ENCODE results near the gene HOOK2. TPM values are rescaled to one million over a fixed set of nuclear protein-coding genes. Genes with fewer than 3 reads are reported as not detected.

HOOK2 gene
- total and polyA plus RNA-seq, 7 experiments from 2014 or later, result 4.0 to 37.5 (median 20.1) TPM

DNA sequence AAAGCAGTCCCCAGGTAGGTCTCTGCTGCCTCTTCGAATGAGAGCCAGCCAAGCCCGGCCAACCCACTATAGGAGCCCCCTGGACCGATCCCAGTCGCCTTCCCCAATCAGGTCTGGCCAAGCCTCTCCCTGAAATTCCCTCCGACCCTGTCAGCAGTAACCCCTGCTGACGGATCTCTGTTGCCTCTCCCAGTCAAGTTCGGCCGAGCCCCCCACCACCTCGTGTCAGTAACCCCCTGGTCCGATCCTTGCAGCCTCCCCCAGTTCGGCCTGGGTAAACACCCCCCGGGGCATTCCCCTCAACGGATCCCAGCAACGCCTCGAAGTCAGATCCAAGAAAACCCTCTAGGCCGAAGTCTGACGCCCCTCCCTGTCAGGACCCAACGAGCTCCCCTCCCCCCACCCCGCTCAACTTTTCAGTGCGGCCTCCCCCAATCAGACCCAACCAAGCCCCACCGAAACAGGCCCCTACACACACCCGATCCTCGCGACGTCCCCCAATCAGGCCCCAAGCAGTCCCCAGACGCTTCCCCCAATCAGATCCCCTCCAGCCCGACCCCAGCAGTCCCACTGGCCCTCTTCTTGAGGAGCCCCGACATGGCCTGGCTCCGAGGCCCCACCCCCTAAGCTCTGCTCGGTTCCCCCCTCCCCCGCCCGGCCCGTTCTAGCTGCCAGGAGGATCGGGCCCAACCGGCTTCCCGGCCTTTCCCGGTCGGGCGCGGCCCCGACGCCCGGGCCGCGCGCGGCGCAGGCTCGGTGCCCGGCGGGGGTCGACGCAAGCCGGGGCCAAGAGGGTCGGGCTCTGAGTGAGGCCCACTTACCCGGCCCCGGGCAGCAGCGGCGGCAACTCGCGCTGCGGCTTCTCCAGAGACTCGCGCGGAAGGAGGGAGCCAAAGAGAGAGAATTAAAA lies 53.4 kb downstream of the HOOK2 start:
- Histone ChIP-seq H3K4me1 (ENCODE audit: control insufficient read depth in 2 of 2, insufficient read depth in 2 of 2, low read length in 2 of 2) (peaks cover 11 to 16% of the 10 kb centered on the region in 2 donors), H3K9me3 (ENCODE audit: control insufficient read depth in 2 of 3, low read length in 3 of 3) (no peaks in the 10 kb centered on the region), H3K36me3 (ENCODE audit: control insufficient read depth in 2 of 3, insufficient read depth in 3 of 3, low read length in 3 of 3) (peaks cover 0 to 10% (median 3%) of the 10 kb centered on the region in 3 experiments), H3K27ac (ENCODE audit: low read depth, low read length) (peak overlapping the region; percentile 85), H3K27me3 (ENCODE audit: control insufficient read depth in 2 of 2, insufficient read depth in 2 of 2, low read length in 2 of 2) (no peaks in the 10 kb centered on the region), H3K4me3 (ENCODE audit: low read length) (peak overlapping the region; percentile 71)
- ChIA-PET CTCF (interaction anchor here (0.6 to 3.1 kb wide), 4 partner anchors 10 to 38 kb away, joined by 3 to 13 read pairs (median 7); partner anchors contain the start of gene TRIR), POLR2A (interaction anchor here (0.7 to 6.0 kb wide), 10 partner anchors 12 to 146 kb away, joined by 3 to 129 read pairs (median 5); partner anchors contain the start of genes FBXW9, GET3, JUNB and RNASEH2A)
- Mint-ChIP-seq H3K36me3 (peaks cover 0 to 16% (median 0%) of the 10 kb centered on the region in 5 donors), H3K9me3 (peaks cover 0 to 1% (median 0%) of the 10 kb centered on the region in 11 donors), H3K4me1 (peaks cover 20 to 43% (median 38%) of the 10 kb centered on the region in 7 donors), H3K27ac (peak overlapping the region; percentile 90 to 97 (median 95)), H3K27me3 (peaks cover 0 to 2% (median 0%) of the 10 kb centered on the region in 5 donors), H3K4me3 (peak overlapping the region; percentile 91 to 96 (median 94))
- DNase-seq, result peak in 4 of 9 donors; percentile 30 to 57 (median 54)
- intact Hi-C loops (cut with micrococcal nuclease), result loop anchor here (1.0 to 5.0 kb wide), 9 partner anchors 12 to 215 kb away; partner anchors contain the start of genes CALR (in 2 of the 2), DHPS (in 2 of the 2), FBXW9 (in 2 of the 2) and TRIR (in 2 of the 2)
- peak; percentile 50 for ATAC-seq

GRCh38 chr19:12720851-12721655 lies 54.3 kb downstream of the HOOK2 start:
- CTCF ChIA-PET, result interaction anchor here (0.6 to 3.1 kb wide), 6 partner anchors 13 to 117 kb away, joined by 3 to 13 read pairs (median 3); partner anchors contain the start of gene TRIR
- peak overlapping the region; percentile 88 to 97 (median 93) for H3K27ac Mint-ChIP-seq
- DNase-seq, result peak in 3 of 9 donors; percentile 22 to 40 (median 24)
- Histone ChIP-seq H3K4me3 (ENCODE audit: low read length) (peak overlapping the region; percentile 71), H3K27me3 (ENCODE audit: control insufficient read depth in 2 of 2, insufficient read depth in 2 of 2, low read length in 2 of 2) (no peaks in the 10 kb centered on the region), H3K27ac (ENCODE audit: low read depth, low read length) (peak overlapping the region; percentile 85), H3K4me1 (ENCODE audit: control insufficient read depth in 2 of 2, insufficient read depth in 2 of 2, low read length in 2 of 2) (peaks cover 11 to 16% of the 10 kb centered on the region in 2 donors), H3K9me3 (ENCODE audit: control insufficient read depth in 2 of 3, low read length in 3 of 3) (no peaks in the 10 kb centered on the region), H3K36me3 (ENCODE audit: control insufficient read depth in 2 of 3, insufficient read depth in 3 of 3, low read length in 3 of 3) (peaks cover 0 to 16% (median 3%) of the 10 kb centered on the region in 3 experiments)
- ATAC-seq, result no peak
- peaks cover 0 to 1% (median 0%) of the 10 kb centered on the region in 11 donors for H3K9me3 Mint-ChIP-seq
- peaks cover 0 to 2% (median 0%) of the 10 kb centered on the region in 5 donors for H3K27me3 Mint-ChIP-seq
- H3K36me3 Mint-ChIP-seq, result peaks cover 0 to 16% (median 4%) of the 10 kb centered on the region in 5 donors
- POLR2A ChIA-PET, result interaction anchor here (0.9 to 6.0 kb wide), 10 partner anchors 13 to 110 kb away, joined by 3 to 129 read pairs (median 6); partner anchors contain the start of genes FBXW9, GET3, JUNB and RNASEH2A
- peak overlapping the region; percentile 86 to 96 (median 94) for H3K4me3 Mint-ChIP-seq
- peaks cover 24 to 43% (median 39%) of the 10 kb centered on the region in 7 donors for H3K4me1 Mint-ChIP-seq
- intact Hi-C loops (cut with micrococcal nuclease), result loop anchor here (5.0 kb wide), 5 partner anchors 39 to 216 kb away; partner anchors contain the start of genes CALR (in 2 of the 2), DHPS (in 1 of the 2), MAN2B1 (in 1 of the 2) and WDR83 (in 1 of the 2)

DNA sequence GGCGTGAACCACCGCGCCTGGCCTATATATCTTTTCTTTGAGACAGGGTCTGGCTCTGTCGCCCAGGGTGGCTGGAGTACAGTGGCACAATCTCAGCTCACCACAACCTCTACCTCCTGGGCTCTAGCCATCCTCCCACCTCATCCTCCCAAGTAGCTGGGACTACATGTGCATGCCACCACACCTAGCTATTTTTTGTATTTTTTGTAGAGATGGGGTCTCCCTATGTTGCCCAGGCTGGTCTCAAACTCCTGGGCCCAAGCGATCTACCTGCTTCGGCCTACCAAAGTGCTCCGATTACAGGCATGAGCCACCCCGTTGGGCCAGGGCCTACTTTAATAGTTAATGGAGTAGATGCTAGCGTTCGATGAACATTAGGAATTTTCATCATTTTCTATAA lies 55.1 kb downstream of the HOOK2 start:
- peaks cover 0 to 1% (median 0%) of the 10 kb centered on the region in 11 donors for H3K9me3 Mint-ChIP-seq
- CTCF ChIA-PET, result interaction anchor here (0.6 to 1.2 kb wide), 5 partner anchors 25 to 344 kb away, joined by 3 to 7 read pairs (median 3); no protein-coding TSS in a partner anchor
- intact Hi-C loops (cut with micrococcal nuclease), result loop anchor here (5.0 kb wide), 5 partner anchors 38 to 217 kb away; partner anchors contain the start of genes CALR (in 2 of the 2), DHPS (in 1 of the 2), MAN2B1 (in 1 of the 2) and WDR83 (in 1 of the 2)

GRCh38 chr19:12715929-12716328 lies 59.4 kb downstream of the HOOK2 start:
- no peaks in the 10 kb centered on the region for H3K9me3 ChIP-seq (ENCODE audit: control insufficient read depth in 2 of 3, low read length in 3 of 3)
- Mint-ChIP-seq H3K27ac (peak overlapping the region in 1 of 9 donors; percentile 33), H3K4me1 (peaks cover 7 to 24% (median 14%) of the 10 kb centered on the region in 7 donors), H3K36me3 (peaks cover 0 to 39% (median 4%) of the 10 kb centered on the region in 5 donors), H3K9me3 (no peaks in the 10 kb centered on the region), H3K4me3 (no peak overlapping the region), H3K27me3 (no peaks in the 10 kb centered on the region)
- no peak overlapping the region for H3K4me3 ChIP-seq (ENCODE audit: low read length)
- ATAC-seq, result no peak
- no peaks in the 10 kb centered on the region for H3K27me3 ChIP-seq (ENCODE audit: control insufficient read depth in 2 of 2, insufficient read depth in 2 of 2, low read length in 2 of 2)
- intact Hi-C loops (cut with micrococcal nuclease), result no loop called here
- no peak for DNase-seq
- no peak overlapping the region for H3K27ac ChIP-seq (ENCODE audit: low read depth, low read length)
- peaks cover 4 to 6% of the 10 kb centered on the region in 2 donors for H3K4me1 ChIP-seq (ENCODE audit: control insufficient read depth in 2 of 2, insufficient read depth in 2 of 2, low read length in 2 of 2)
- H3K36me3 ChIP-seq (ENCODE audit: control insufficient read depth in 2 of 3, insufficient read depth in 3 of 3, low read length in 3 of 3), result peaks cover 0 to 53% (median 7%) of the 10 kb centered on the region in 3 experiments
- POLR2A ChIA-PET, result interaction anchor here (1.5 to 1.6 kb wide), 2 partner anchors 17 to 76 kb away, joined by 4 to 6 read pairs; no protein-coding TSS in a partner anchor
- CTCF ChIA-PET, result interaction anchor here (0.8 to 2.7 kb wide), 4 partner anchors 18 to 142 kb away, joined by 3 to 10 read pairs (median 4); partner anchors contain the start of gene TRIR

More for the DNA sequence above, 55.1 kb downstream of the HOOK2 start:
- Mint-ChIP-seq H3K36me3 (peaks cover 0 to 18% (median 4%) of the 10 kb centered on the region in 5 donors), H3K4me3 (peak overlapping the region; percentile 82 to 96 (median 87)), H3K27me3 (peaks cover 0 to 2% (median 0%) of the 10 kb centered on the region in 5 donors), H3K4me1 (peaks cover 24 to 45% (median 39%) of the 10 kb centered on the region in 7 donors), H3K27ac (peak overlapping the region; percentile 76 to 95 (median 87))
- POLR2A ChIA-PET, result interaction anchor here (0.6 to 6.0 kb wide), 8 partner anchors 14 to 795 kb away, joined by 3 to 129 read pairs (median 5); partner anchors contain the start of genes FBXW9, GET3, JUNB and RNASEH2A
- no peak for ATAC-seq
- no peak for DNase-seq
- H3K9me3 ChIP-seq (ENCODE audit: control insufficient read depth in 2 of 3, low read length in 3 of 3), result no peaks in the 10 kb centered on the region
- no peaks in the 10 kb centered on the region for H3K27me3 ChIP-seq (ENCODE audit: control insufficient read depth in 2 of 2, insufficient read depth in 2 of 2, low read length in 2 of 2)
- H3K27ac ChIP-seq (ENCODE audit: low read depth, low read length), result peak overlapping the region; percentile 85
- H3K4me1 ChIP-seq (ENCODE audit: control insufficient read depth in 2 of 2, insufficient read depth in 2 of 2, low read length in 2 of 2), result peaks cover 11 to 16% of the 10 kb centered on the region in 2 donors
- peak overlapping the region; percentile 50 for H3K4me3 ChIP-seq (ENCODE audit: low read length)
- peaks cover 0 to 23% (median 3%) of the 10 kb centered on the region in 3 experiments for H3K36me3 ChIP-seq (ENCODE audit: control insufficient read depth in 2 of 3, insufficient read depth in 3 of 3, low read length in 3 of 3)

DNA sequence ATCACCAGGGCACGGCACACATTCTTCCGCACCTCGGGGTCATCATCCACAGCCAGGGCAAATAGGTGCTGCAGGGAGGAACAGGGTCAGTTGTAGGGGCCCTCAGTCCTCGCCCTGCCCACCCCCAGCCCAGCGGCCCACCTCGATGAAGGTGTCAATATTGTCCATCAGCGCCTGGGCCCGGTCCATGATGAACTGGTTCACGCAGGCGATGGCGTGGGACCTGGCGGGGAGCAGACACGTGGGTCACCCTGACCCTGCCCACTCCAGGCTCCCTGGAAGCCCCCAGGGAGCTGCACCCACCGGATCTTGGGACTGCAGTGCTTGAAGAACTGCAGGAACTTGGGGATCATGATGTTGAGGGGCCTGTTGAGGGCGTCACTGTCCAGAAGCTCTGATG lies 60.2 kb downstream of the HOOK2 start:
- no peak overlapping the region for H3K4me3 Mint-ChIP-seq
- Histone ChIP-seq H3K27me3 (ENCODE audit: control insufficient read depth in 2 of 2, insufficient read depth in 2 of 2, low read length in 2 of 2) (no peaks in the 10 kb centered on the region), H3K27ac (ENCODE audit: low read depth, low read length) (no peak overlapping the region), H3K36me3 (ENCODE audit: control insufficient read depth in 2 of 3, insufficient read depth in 3 of 3, low read length in 3 of 3) (peaks cover 0 to 61% (median 12%) of the 10 kb centered on the region in 3 experiments), H3K4me1 (ENCODE audit: control insufficient read depth in 2 of 2, insufficient read depth in 2 of 2, low read length in 2 of 2) (no peaks in the 10 kb centered on the region), H3K4me3 (ENCODE audit: low read length) (no peak overlapping the region), H3K9me3 (ENCODE audit: control insufficient read depth in 2 of 3, low read length in 3 of 3) (no peaks in the 10 kb centered on the region)
- peaks cover 4 to 19% (median 7%) of the 10 kb centered on the region in 7 donors for H3K4me1 Mint-ChIP-seq
- DNase-seq (no peak), ATAC-seq (no peak)
- no peak overlapping the region for H3K27ac Mint-ChIP-seq
- intact Hi-C loops (cut with micrococcal nuclease), result no loop called here
- peaks cover 0 to 46% (median 4%) of the 10 kb centered on the region in 5 donors for H3K36me3 Mint-ChIP-seq
- ChIA-PET CTCF (interaction anchor here (1.0 to 1.6 kb wide), 2 partner anchors 43 kb away, joined by 3 to 6 read pairs; no protein-coding TSS in a partner anchor), POLR2A (interaction anchor here (1.5 to 1.6 kb wide), 2 partner anchors 17 to 77 kb away, joined by 4 to 6 read pairs; no protein-coding TSS in a partner anchor)
- no peaks in the 10 kb centered on the region for H3K9me3 Mint-ChIP-seq
- no peaks in the 10 kb centered on the region for H3K27me3 Mint-ChIP-seq

Measured in naive thymus-derived CD4-positive, alpha-beta T cell (primary cell).